Measurements from ENCODE around the gene LRRC4.

Gene LRRC4

GRCh38 chr7:127980901-127981300 is 50.3 kb downstream of the LRRC4 start:
- FAIRE-seq (no peak), DNase-seq (ENCODE audit: low spot score) (no peak)

GRCh38 chr7:127979728-127980126 is 51.5 kb downstream of the LRRC4 start:
- no peak for FAIRE-seq
- DNase-seq (ENCODE audit: low spot score), result no peak

GRCh38 chr7:127979113-127979727 is 52.0 kb downstream of the LRRC4 start:
- no peak for DNase-seq (ENCODE audit: low spot score)
- FAIRE-seq, result no peak

GRCh38 chr7:127978421-127978820 is 52.8 kb downstream of the LRRC4 start:
- FAIRE-seq (no peak), DNase-seq (ENCODE audit: low spot score) (no peak)
